Measurements from ENCODE around the gene LMBR1. TPM values are rescaled to one million over a fixed set of nuclear protein-coding genes. Genes with fewer than 3 reads are reported as not detected.

LMBR1 gene
- polyA plus RNA-seq, 1 donor from 2014 or later: 68.9 TPM

Small RNA genes lying within 50 kb of the gene (small RNA-seq; reads per million reads assigned to genes)
- gene RNU4-31P: 0 to 0.48 (median 0) reads per million in 3 experiments

Other genes starting within 250 kb of the LMBR1 start
- gene NOM1, start 56.5 kb upstream of the LMBR1 start, polyA plus RNA-seq: 12.7 and 22.5 TPM in 2 replicates
- gene MNX1, start 117.5 kb upstream of the LMBR1 start, polyA plus RNA-seq: not detected in 2 replicates
- gene UBE3C, start 245.7 kb upstream of the LMBR1 start, polyA plus RNA-seq: 39.0 and 46.3 TPM in 2 replicates